ENCODE results near the gene DIAPH2.
A peak's percentile ranks its signal among the peaks of the same experiment; 100 is the strongest.

Gene DIAPH2

GRCh38 chrX:97006167-97006566 is 321.5 kb downstream of the DIAPH2 start:
- ATAC-seq: no peak
- H3K27me3 Mint-ChIP-seq: no peaks in the 10 kb centered on the region

GRCh38 chrX:97009391-97009790 is 324.7 kb downstream of the DIAPH2 start:
- no peaks in the 10 kb centered on the region for H3K36me3 Mint-ChIP-seq
- H3K4me1 Mint-ChIP-seq: peaks cover 20% of the 10 kb centered on the region

More at GRCh38 chrX:97006167-97006566, 321.5 kb downstream of the DIAPH2 start:
- Mint-ChIP-seq H3K36me3 (peaks cover 5% of the 10 kb centered on the region), H3K4me1 (peaks cover 11% of the 10 kb centered on the region), H3K27ac (no peak overlapping the region), H3K9me3 (peaks cover 3% of the 10 kb centered on the region), H3K4me3 (no peak overlapping the region)

DNA sequence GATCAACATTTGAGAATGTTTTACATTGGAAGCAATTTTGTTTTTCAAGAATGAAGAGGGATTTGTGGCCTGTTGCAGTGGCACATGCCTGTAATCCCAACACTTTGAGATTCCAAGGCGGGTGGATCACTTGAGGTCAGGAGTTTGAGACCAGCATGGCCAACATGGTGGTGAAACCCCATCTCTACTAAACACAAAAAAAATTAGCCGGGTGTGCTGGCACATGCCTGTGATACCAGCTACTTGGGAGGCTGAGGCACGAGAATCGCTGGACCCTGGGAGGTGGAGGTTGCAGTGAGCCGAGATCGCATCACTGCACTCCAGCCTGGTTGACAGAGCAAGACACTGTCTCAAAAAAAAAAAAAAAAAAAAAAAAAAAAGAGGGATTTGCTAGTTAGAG is 326.9 kb downstream of the DIAPH2 start:
- no peak overlapping the region for H3K4me3 Mint-ChIP-seq
- H3K27me3 Mint-ChIP-seq: no peaks in the 10 kb centered on the region
- ATAC-seq: no peak
- no peaks in the 10 kb centered on the region for H3K9me3 Mint-ChIP-seq
- peaks cover 13% of the 10 kb centered on the region for H3K4me1 Mint-ChIP-seq
- H3K27ac Mint-ChIP-seq: no peak overlapping the region
- H3K36me3 Mint-ChIP-seq: no peaks in the 10 kb centered on the region

More at GRCh38 chrX:97009391-97009790, 324.7 kb downstream of the DIAPH2 start:
- Mint-ChIP-seq H3K4me3 (no peak overlapping the region), H3K27me3 (no peaks in the 10 kb centered on the region), H3K27ac (no peak overlapping the region), H3K9me3 (no peaks in the 10 kb centered on the region)
- ATAC-seq: no peak

- Mint-ChIP-seq H3K4me3 (no peak overlapping the region), H3K27me3 (no peaks in the 10 kb centered on the region), H3K27ac (no peak overlapping the region), H3K4me1 (peaks cover 8% of the 10 kb centered on the region), H3K36me3 (no peaks in the 10 kb centered on the region), H3K9me3 (no peaks in the 10 kb centered on the region)
- ATAC-seq: no peak
Observed at GRCh38 chrX:97016106-97016505, 331.5 kb downstream of the DIAPH2 start.

DNA sequence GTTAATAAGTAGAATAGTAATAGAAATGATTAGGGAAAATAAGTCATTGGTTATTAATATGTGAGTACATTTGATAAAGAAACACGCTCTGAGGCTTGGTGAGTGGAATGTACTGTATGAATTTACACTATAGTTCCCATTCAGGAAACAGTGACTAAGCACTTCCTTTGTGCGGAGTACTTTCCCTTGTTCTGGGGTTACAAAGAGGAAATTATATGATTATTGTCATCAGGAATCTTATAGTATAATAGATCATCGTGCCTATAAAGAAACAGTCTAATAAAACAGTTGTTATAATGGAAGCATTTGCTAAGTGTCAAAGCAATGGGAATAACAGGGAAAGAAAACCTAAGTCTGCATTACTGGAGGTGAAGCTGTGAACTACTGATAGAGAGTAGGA is 337.0 kb downstream of the DIAPH2 start:
- H3K36me3 Mint-ChIP-seq: no peaks in the 10 kb centered on the region
- H3K27me3 Mint-ChIP-seq: no peaks in the 10 kb centered on the region
- no peaks in the 10 kb centered on the region for H3K4me1 Mint-ChIP-seq
- H3K9me3 Mint-ChIP-seq: no peaks in the 10 kb centered on the region
- no peak overlapping the region for H3K4me3 Mint-ChIP-seq
- no peak for ATAC-seq
- no peak overlapping the region for H3K27ac Mint-ChIP-seq

GRCh38 chrX:97026406-97026805 is 341.8 kb downstream of the DIAPH2 start:
- no peak overlapping the region for H3K27ac Mint-ChIP-seq
- H3K27me3 Mint-ChIP-seq: no peaks in the 10 kb centered on the region

GRCh38 chrX:97027384-97027922 is 342.8 kb downstream of the DIAPH2 start:
- Mint-ChIP-seq H3K27ac (no peak overlapping the region), H3K27me3 (no peaks in the 10 kb centered on the region), H3K9me3 (peaks cover 2% of the 10 kb centered on the region), H3K4me1 (no peaks in the 10 kb centered on the region), H3K36me3 (peaks cover 5% of the 10 kb centered on the region), H3K4me3 (no peak overlapping the region)
- ATAC-seq: no peak

More at GRCh38 chrX:97026406-97026805, 341.8 kb downstream of the DIAPH2 start:
- ATAC-seq: no peak
- Mint-ChIP-seq H3K9me3 (peaks cover 2% of the 10 kb centered on the region), H3K4me3 (no peak overlapping the region), H3K36me3 (peaks cover 5% of the 10 kb centered on the region), H3K4me1 (no peaks in the 10 kb centered on the region)

DNA sequence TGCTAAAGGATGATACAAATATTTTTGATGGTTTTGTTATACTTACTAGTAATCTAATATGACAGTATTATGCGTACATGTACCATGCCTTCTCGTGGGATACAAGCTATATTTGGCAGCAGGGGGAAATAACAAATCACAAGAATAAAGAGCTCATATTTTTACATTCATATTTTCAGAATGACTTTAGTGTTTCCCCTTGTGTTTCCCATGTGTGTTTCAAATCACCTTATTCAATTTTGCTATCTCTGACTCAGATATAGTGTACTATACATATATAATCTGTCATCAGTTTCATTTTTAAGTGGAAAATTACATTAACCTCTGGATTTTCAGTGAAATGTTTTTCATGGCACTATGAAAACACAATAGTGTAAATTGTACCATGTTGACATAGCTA is 345.8 kb downstream of the DIAPH2 start:
- ATAC-seq: no peak
- Mint-ChIP-seq H3K27me3 (no peaks in the 10 kb centered on the region), H3K9me3 (peaks cover 2% of the 10 kb centered on the region), H3K27ac (no peak overlapping the region), H3K36me3 (peaks cover 5% of the 10 kb centered on the region), H3K4me1 (no peaks in the 10 kb centered on the region), H3K4me3 (no peak overlapping the region)

DNA sequence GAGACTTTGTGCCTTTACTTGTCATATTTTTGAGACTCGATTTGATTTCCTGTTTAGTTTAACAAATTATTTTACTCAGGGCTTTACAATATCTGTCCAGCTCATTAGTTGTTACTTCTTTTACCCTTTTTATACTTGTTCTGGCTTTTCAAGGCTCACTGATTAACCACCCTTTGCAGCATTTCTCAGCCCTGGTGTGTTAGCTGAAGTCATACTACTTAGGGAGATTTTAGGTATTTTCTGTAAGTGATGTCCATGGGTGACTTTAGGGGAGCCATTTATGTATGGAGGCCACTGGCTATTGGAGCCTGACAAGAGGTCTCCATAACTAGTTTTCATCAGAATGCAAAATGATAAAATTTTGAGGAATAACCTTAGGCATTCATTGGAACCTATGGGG is 346.3 kb downstream of the DIAPH2 start:
- H3K9me3 Mint-ChIP-seq: peaks cover 2% of the 10 kb centered on the region

GRCh38 chrX:97039363-97040029 is 354.9 kb downstream of the DIAPH2 start:
- Mint-ChIP-seq H3K36me3 (no peaks in the 10 kb centered on the region), H3K4me3 (peak overlapping the region; percentile 29), H3K9me3 (no peaks in the 10 kb centered on the region), H3K27ac (peak overlapping the region; percentile 42), H3K4me1 (no peaks in the 10 kb centered on the region), H3K27me3 (no peaks in the 10 kb centered on the region)
- peak; percentile 63 for ATAC-seq

More for the DNA sequence above, 346.3 kb downstream of the DIAPH2 start:
- Mint-ChIP-seq H3K4me3 (no peak overlapping the region), H3K27me3 (no peaks in the 10 kb centered on the region), H3K4me1 (no peaks in the 10 kb centered on the region), H3K27ac (no peak overlapping the region), H3K36me3 (peaks cover 5% of the 10 kb centered on the region)
- no peak for ATAC-seq

GRCh38 chrX:97045470-97045869 is 360.8 kb downstream of the DIAPH2 start:
- Mint-ChIP-seq H3K4me3 (no peak overlapping the region), H3K36me3 (no peaks in the 10 kb centered on the region), H3K4me1 (no peaks in the 10 kb centered on the region), H3K27me3 (no peaks in the 10 kb centered on the region), H3K9me3 (no peaks in the 10 kb centered on the region), H3K27ac (no peak overlapping the region)
- ATAC-seq: no peak

DNA sequence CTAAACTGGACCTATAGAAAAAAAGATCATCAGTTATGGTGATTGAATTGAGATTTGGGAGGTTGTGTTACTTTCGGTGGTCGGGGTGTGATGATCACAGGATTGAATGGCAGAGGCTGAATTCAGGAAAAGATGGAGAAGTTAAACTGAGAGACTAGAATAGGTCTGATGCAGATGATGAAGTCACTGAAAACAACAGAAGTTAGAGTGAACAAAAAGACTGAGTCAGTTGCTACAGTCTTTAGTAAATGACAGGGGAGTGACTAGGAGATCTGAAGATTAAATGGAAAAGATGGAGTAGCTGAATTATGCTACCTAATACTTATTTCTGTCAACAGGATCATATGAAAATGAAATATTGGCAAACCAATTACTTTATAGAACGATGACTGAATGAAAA is 362.2 kb downstream of the DIAPH2 start:
- Mint-ChIP-seq H3K27me3 (no peaks in the 10 kb centered on the region), H3K4me3 (no peak overlapping the region), H3K4me1 (no peaks in the 10 kb centered on the region), H3K36me3 (peaks cover under 1% of the 10 kb centered on the region), H3K9me3 (no peaks in the 10 kb centered on the region), H3K27ac (no peak overlapping the region)
- no peak for ATAC-seq

GRCh38 chrX:97050392-97050791 is 365.8 kb downstream of the DIAPH2 start:
- ATAC-seq: no peak
- no peak overlapping the region for H3K4me3 Mint-ChIP-seq
- no peak overlapping the region for H3K27ac Mint-ChIP-seq
- H3K27me3 Mint-ChIP-seq: no peaks in the 10 kb centered on the region
- no peaks in the 10 kb centered on the region for H3K4me1 Mint-ChIP-seq
- peaks cover 7% of the 10 kb centered on the region for H3K36me3 Mint-ChIP-seq
- no peaks in the 10 kb centered on the region for H3K9me3 Mint-ChIP-seq

GRCh38 chrX:97057349-97057909 is 372.8 kb downstream of the DIAPH2 start:
- H3K27me3 Mint-ChIP-seq: no peaks in the 10 kb centered on the region
- no peaks in the 10 kb centered on the region for H3K4me1 Mint-ChIP-seq
- peaks cover 6% of the 10 kb centered on the region for H3K36me3 Mint-ChIP-seq
- H3K9me3 Mint-ChIP-seq: no peaks in the 10 kb centered on the region
- no peak overlapping the region for H3K27ac Mint-ChIP-seq
- H3K4me3 Mint-ChIP-seq: no peak overlapping the region
- ATAC-seq: no peak

- Mint-ChIP-seq H3K4me1 (no peaks in the 10 kb centered on the region), H3K27me3 (no peaks in the 10 kb centered on the region), H3K27ac (no peak overlapping the region), H3K9me3 (no peaks in the 10 kb centered on the region), H3K36me3 (peaks cover 5% of the 10 kb centered on the region), H3K4me3 (no peak overlapping the region)
- ATAC-seq: no peak
Observed at GRCh38 chrX:97060020-97060419, 375.4 kb downstream of the DIAPH2 start.

DNA sequence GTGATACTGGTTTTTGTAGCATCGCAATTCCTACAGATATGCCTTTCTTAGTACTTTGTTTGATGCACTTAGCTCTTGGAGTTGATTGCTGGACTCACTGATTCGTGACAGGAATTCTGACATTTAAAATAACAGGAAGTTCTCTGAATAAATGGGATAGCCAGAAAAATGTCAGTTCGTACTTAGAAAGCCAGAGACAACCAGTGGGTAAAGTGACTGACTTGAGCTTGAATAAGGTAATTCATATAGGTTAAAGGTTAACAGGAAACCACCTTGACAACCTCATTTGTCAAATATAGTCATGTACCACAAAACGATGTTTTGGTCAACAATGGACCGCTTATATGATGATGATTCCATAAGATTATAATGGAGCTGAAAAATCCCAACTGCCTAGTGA is 380.4 kb downstream of the DIAPH2 start:
- H3K27ac Mint-ChIP-seq: no peak overlapping the region
- ATAC-seq: no peak
- H3K36me3 Mint-ChIP-seq: no peaks in the 10 kb centered on the region
- no peaks in the 10 kb centered on the region for H3K4me1 Mint-ChIP-seq
- H3K9me3 Mint-ChIP-seq: no peaks in the 10 kb centered on the region
- no peak overlapping the region for H3K4me3 Mint-ChIP-seq
- no peaks in the 10 kb centered on the region for H3K27me3 Mint-ChIP-seq

All from stimulated activated memory B cell treated with anti-CD40 and anti-IgM and Interleukin-4, amounts not matched to agents 10 μg/mL and 1 μg/mL and 100 μg/mL, for 72 hours (primary cell).